Activated naive CD8-positive, alpha-beta T cell treated with anti-CD3 and anti-CD28 coated beads, Interleukin-2, amount 50 U/mL, for 24 hours (primary cell): ENCODE results near the gene CCL4.

Experiments
- ATAC-seq: fragments of 150-1000 bp; cut with Tn5 transposase; one replicate; pipeline ENCODE4 v1.10.0; 2021
- DNase-seq: peaks from one replicate; pipeline ENCODE4 v3.0.0; 2021
- H3K27ac Mint-ChIP-seq: one replicate; pipeline ENCODE4 v1.8.0; 2021; ENCODE audit warnings: mild to moderate bottlenecking, mixed read lengths
- H3K27me3 Mint-ChIP-seq: one replicate; pipeline ENCODE4 v1.8.0; 2021; ENCODE audit warnings: mixed read lengths
- H3K36me3 Mint-ChIP-seq: one replicate; pipeline ENCODE4 v1.8.0; 2021; ENCODE audit warnings: low read depth, mixed read lengths
- H3K4me1 Mint-ChIP-seq: one replicate; pipeline ENCODE4 v1.8.0; 2021; ENCODE audit warnings: mixed read lengths
- H3K4me3 Mint-ChIP-seq: one replicate; pipeline ENCODE4 v1.8.0; 2021; ENCODE audit warnings: mild to moderate bottlenecking, moderate library complexity, mixed read lengths
- H3K9me3 Mint-ChIP-seq: one replicate; pipeline ENCODE4 v1.8.0; 2021; ENCODE audit warnings: mixed read lengths

CCL4 gene

GRCh38 chr17:36132421-36132831 is 28.8 kb downstream of the CCL4 start:
- no peak for DNase-seq
- Mint-ChIP-seq H3K9me3 (peaks cover 6% of the 10 kb centered on the region), H3K27ac (no peak overlapping the region), H3K4me3 (no peak overlapping the region), H3K4me1 (peaks cover 17% of the 10 kb centered on the region), H3K36me3 (no peaks in the 10 kb centered on the region), H3K27me3 (peaks cover 20% of the 10 kb centered on the region)
- ATAC-seq: no peak

- Mint-ChIP-seq H3K9me3 (peaks cover 11% of the 10 kb centered on the region), H3K4me3 (no peak overlapping the region), H3K27me3 (peaks cover 17% of the 10 kb centered on the region), H3K36me3 (no peaks in the 10 kb centered on the region), H3K4me1 (peaks cover 10% of the 10 kb centered on the region), H3K27ac (no peak overlapping the region)
- ATAC-seq (no peak), DNase-seq (no peak)
These were observed 30.1 kb downstream of the CCL4 start for GRCh38 chr17:36133602-36134236.

DNA sequence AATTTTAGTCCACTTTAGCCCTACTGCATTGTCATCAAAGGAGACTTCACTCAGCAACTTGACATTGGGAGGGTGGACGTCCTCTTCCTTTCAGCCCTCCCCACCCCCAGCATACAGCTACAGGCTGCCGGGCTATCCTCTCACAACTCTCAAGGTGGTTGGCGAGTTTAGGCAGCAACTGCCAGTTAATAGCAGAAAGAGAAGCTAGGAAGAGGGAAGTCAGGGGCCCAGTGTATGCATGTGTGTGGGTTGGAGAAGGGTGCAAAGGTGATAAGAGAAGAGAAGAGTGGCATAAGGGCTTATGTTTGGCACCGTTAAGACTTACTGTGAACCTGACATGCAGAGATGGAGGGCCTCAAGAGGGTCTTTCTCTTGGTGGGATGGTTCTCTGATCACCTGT is 31.8 kb downstream of the CCL4 start:
- H3K4me3 Mint-ChIP-seq: no peak overlapping the region
- no peak overlapping the region for H3K27ac Mint-ChIP-seq
- DNase-seq: no peak
- H3K36me3 Mint-ChIP-seq: no peaks in the 10 kb centered on the region
- peaks cover 8% of the 10 kb centered on the region for H3K27me3 Mint-ChIP-seq
- H3K4me1 Mint-ChIP-seq: peaks cover 10% of the 10 kb centered on the region
- ATAC-seq: no peak
- H3K9me3 Mint-ChIP-seq: peaks cover 11% of the 10 kb centered on the region

GRCh38 chr17:36136036-36136435 is 32.4 kb downstream of the CCL4 start:
- H3K27ac Mint-ChIP-seq: no peak overlapping the region
- H3K9me3 Mint-ChIP-seq: peaks cover 11% of the 10 kb centered on the region
- no peak overlapping the region for H3K4me3 Mint-ChIP-seq
- H3K27me3 Mint-ChIP-seq: peaks cover 11% of the 10 kb centered on the region
- peaks cover 10% of the 10 kb centered on the region for H3K4me1 Mint-ChIP-seq
- no peak for DNase-seq
- no peaks in the 10 kb centered on the region for H3K36me3 Mint-ChIP-seq
- no peak for ATAC-seq

DNA sequence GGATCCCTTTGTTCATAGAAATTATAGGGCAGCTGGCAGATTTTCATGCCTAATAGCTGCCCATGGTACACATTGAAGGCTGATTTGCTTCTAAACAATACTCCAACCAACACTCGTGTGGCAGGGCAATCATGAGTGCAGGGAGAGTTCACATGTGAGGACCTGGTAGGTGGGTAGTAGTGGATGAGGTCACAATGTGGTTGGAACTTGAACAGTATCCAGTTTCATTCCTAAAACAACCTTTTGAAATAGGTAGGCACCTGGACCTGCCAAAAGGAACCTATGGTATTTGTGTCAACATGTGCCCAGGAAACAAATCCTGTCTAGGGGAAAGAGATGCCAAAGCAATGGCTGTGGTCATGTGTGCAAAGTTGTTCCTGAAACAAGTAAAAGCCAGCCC is 32.8 kb downstream of the CCL4 start:
- Mint-ChIP-seq H3K9me3 (peaks cover 11% of the 10 kb centered on the region), H3K4me1 (peaks cover 10% of the 10 kb centered on the region), H3K27me3 (peaks cover 14% of the 10 kb centered on the region), H3K4me3 (no peak overlapping the region), H3K36me3 (no peaks in the 10 kb centered on the region), H3K27ac (no peak overlapping the region)
- ATAC-seq (no peak), DNase-seq (no peak)

DNA sequence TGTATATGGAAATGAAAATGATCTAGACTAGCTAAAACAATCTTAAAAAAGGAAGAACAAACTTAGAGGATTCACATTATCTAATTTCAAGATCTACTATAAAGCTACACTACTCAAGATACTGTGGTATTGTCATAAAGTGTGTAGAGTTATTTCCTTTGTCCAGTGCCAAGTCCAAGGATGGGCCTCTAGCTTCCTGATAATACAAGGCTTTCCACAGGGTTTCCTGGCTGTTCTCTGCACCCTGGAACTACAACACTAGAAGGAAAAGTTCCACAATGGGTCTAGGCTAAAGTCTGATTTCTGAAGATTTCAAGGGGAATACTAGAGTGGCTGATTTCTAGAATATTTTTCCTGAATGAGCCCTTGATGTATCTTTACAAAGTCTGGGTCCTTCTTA is 38.6 kb downstream of the CCL4 start:
- Mint-ChIP-seq H3K27ac (no peak overlapping the region), H3K9me3 (peaks cover 7% of the 10 kb centered on the region), H3K4me3 (no peak overlapping the region), H3K27me3 (peaks cover 8% of the 10 kb centered on the region), H3K4me1 (peaks cover 2% of the 10 kb centered on the region), H3K36me3 (no peaks in the 10 kb centered on the region)
- no peak for DNase-seq
- no peak for ATAC-seq

DNA sequence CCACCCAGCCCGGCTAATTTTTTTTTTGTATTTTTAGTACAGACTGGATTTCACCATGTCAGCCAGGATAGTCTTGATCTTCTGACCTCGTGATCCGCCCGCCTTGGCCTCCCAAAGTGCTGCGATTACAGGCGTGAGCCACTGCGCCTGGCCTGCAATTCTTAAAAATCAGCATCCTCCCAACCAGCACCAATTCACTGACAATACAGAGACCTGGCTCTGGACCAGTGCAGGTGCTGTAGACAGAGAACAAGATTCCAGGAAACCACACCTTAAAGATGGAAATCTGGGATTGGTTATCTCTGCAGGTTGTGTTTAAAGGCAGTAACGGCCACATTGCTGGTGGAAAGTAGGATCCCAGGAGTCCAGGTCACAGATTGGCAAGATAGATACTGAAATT is 39.2 kb downstream of the CCL4 start:
- Mint-ChIP-seq H3K27ac (no peak overlapping the region), H3K36me3 (no peaks in the 10 kb centered on the region)
- no peak for DNase-seq

GRCh38 chr17:36144014-36144413 is 40.4 kb downstream of the CCL4 start:
- Mint-ChIP-seq H3K27ac (no peak overlapping the region), H3K4me1 (peaks cover 9% of the 10 kb centered on the region), H3K36me3 (no peaks in the 10 kb centered on the region), H3K9me3 (no peaks in the 10 kb centered on the region), H3K27me3 (peaks cover 14% of the 10 kb centered on the region), H3K4me3 (no peak overlapping the region)
- ATAC-seq (no peak), DNase-seq (no peak)

More for the DNA sequence above, 39.2 kb downstream of the CCL4 start:
- Mint-ChIP-seq H3K4me1 (peaks cover 2% of the 10 kb centered on the region), H3K4me3 (no peak overlapping the region), H3K9me3 (peaks cover 5% of the 10 kb centered on the region), H3K27me3 (peaks cover 8% of the 10 kb centered on the region)
- ATAC-seq: no peak

GRCh38 chr17:36144981-36145729 is 41.5 kb downstream of the CCL4 start:
- Mint-ChIP-seq H3K27ac (no peak overlapping the region), H3K27me3 (peaks cover 23% of the 10 kb centered on the region), H3K36me3 (no peaks in the 10 kb centered on the region), H3K9me3 (no peaks in the 10 kb centered on the region), H3K4me3 (no peak overlapping the region), H3K4me1 (peaks cover 14% of the 10 kb centered on the region)
- DNase-seq: no peak
- no peak for ATAC-seq

- ATAC-seq: no peak
- Mint-ChIP-seq H3K9me3 (no peaks in the 10 kb centered on the region), H3K36me3 (no peaks in the 10 kb centered on the region), H3K27me3 (peaks cover 35% of the 10 kb centered on the region), H3K27ac (no peak overlapping the region), H3K4me3 (no peak overlapping the region), H3K4me1 (peaks cover 14% of the 10 kb centered on the region)
- no peak for DNase-seq
These were observed 44.0 kb downstream of the CCL4 start for GRCh38 chr17:36147601-36148000.

DNA sequence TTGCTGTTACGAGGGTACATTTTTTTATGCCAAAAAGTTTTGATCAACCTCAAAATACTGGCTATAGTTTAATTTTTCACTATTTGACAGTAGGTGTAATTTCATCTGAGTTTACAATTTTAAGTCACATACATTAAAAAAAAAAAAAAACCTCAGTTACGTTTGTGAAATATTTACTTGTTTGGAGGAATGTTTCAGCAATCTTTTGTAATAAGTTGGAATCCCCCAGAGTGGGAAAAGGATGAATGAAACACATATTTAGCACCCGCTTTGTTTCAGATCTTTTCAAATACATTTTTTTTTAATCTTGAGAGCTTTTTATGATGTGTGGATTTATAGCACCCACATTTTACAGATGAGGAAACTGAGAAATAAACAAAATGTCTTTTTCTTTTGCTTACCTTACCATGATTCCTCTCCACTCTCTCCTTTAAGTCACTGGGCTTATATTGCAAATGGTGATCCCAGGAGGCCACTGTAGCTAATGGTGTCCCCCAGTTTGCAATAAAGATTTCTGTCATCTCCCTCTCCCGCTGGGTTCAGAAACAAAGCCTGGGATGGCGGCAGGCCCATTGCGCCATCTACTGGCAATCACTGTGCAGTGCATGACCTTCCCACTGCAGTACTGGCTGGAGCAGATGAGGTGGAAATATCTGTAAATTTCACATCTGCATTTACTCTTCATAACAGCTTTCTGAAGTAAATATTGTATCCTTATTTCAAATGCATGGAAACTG is 45.1 kb downstream of the CCL4 start:
- Mint-ChIP-seq H3K27ac (peak overlapping the region; percentile 50), H3K9me3 (no peaks in the 10 kb centered on the region), H3K4me1 (peaks cover 21% of the 10 kb centered on the region), H3K4me3 (peak overlapping the region; percentile 32), H3K36me3 (no peaks in the 10 kb centered on the region), H3K27me3 (peaks cover 41% of the 10 kb centered on the region)
- DNase-seq (peak; percentile 82), ATAC-seq (peak; percentile 80)

DNA sequence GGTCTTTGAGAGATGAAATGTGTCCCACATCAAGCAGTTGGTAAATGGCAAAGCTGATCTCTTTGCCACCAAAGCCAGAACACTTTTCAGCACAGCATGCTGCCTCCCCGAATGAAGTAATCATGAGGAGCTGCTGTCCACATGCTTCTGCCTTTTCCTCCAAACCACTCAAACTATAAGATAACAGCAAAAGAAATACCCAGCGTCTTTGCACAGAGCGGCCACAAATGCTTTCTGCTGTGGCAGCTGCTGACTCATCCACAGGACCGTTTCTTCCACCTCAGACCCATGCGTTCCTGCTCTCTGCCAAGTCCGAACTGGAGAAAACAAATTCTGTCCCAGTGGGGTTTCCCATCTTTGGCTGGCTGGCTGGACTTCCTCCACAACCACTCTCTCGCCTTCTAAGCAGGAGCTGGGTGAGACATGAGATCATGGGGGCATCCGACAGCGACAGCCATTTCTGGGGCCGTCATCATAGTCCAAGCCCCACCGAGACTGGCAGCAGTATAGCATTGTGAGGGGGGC is 45.7 kb downstream of the CCL4 start:
- no peaks in the 10 kb centered on the region for H3K9me3 Mint-ChIP-seq
- DNase-seq (no peak), ATAC-seq (peak; percentile 35)
- H3K4me1 Mint-ChIP-seq: peaks cover 27% of the 10 kb centered on the region
- H3K27me3 Mint-ChIP-seq: peaks cover 48% of the 10 kb centered on the region
- peak overlapping the region; percentile 50 for H3K27ac Mint-ChIP-seq
- H3K36me3 Mint-ChIP-seq: no peaks in the 10 kb centered on the region
- H3K4me3 Mint-ChIP-seq: no peak overlapping the region

DNA sequence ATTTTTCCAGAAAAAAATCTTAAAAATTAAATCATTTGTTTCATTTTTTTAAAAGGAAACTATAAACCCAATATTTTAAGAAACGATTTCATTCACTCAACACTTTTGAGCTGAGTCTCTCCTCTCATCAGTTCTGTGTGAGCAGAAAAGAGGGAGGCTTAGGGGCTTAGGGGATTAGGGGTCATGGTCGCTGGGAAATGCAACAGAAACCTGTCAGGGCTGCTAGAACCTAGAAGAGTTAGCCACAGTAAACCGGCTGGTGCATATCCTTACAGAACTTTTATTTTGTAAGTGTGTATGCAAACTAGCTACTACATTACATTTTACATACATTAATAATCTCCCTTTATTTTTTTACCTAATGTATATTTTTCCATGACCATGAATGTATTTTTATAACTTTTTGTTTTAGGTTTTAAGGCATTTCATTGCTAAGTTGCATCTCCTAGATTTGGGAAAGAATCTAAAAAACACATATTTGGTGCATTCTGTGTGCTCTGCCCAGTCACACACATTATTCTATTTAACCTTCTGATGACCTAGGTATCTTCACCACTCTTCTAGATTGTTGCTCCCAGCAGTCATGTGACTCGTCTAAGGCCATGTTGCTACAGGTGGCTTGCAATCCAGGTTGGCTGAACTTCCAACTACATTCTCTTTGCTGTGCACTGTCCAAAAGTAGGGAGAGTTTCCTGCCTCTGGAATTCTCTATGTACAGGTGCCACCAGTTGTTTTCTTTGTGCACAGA is 48.4 kb downstream of the CCL4 start:
- no peak overlapping the region for H3K4me3 Mint-ChIP-seq
- H3K27ac Mint-ChIP-seq: no peak overlapping the region
- ATAC-seq (no peak), DNase-seq (no peak)
- no peaks in the 10 kb centered on the region for H3K9me3 Mint-ChIP-seq
- peaks cover 57% of the 10 kb centered on the region for H3K27me3 Mint-ChIP-seq
- H3K4me1 Mint-ChIP-seq: peaks cover 30% of the 10 kb centered on the region
- no peaks in the 10 kb centered on the region for H3K36me3 Mint-ChIP-seq

- DNase-seq (no peak), ATAC-seq (no peak)
- H3K27ac Mint-ChIP-seq: no peak overlapping the region
- H3K4me1 Mint-ChIP-seq: peaks cover 30% of the 10 kb centered on the region
- peaks cover 57% of the 10 kb centered on the region for H3K27me3 Mint-ChIP-seq
- H3K9me3 Mint-ChIP-seq: no peaks in the 10 kb centered on the region
- no peaks in the 10 kb centered on the region for H3K36me3 Mint-ChIP-seq
- no peak overlapping the region for H3K4me3 Mint-ChIP-seq
These were observed 49.1 kb downstream of the CCL4 start for GRCh38 chr17:36152639-36153120.
